HG02840 (cell line): ENCODE results near the gene FCMR.
"Not testable (repeated sequence)": the region's sequence is repeated elsewhere in the genome, so short reads cannot be mapped to it uniquely, and the experiment has no call there.

Experiments used
- ATAC-seq: cut with Tn5 transposase; IDR thresholded peaks from one replicate; pipeline ENCODE4 v1.9.1; 2021; ENCODE audit warnings: mild to moderate bottlenecking, moderate library complexity, moderate number of reproducible peaks; ENCODE audit not compliant: unreplicated experiment, low FRiP score

Gene FCMR

GRCh38 chr1:206882555-206882954 lies 39.2 kb downstream of the FCMR start:
- ATAC-seq: no peak

- ATAC-seq: no peak
These were observed 41.4 kb downstream of the FCMR start for GRCh38 chr1:206880314-206880713.

DNA sequence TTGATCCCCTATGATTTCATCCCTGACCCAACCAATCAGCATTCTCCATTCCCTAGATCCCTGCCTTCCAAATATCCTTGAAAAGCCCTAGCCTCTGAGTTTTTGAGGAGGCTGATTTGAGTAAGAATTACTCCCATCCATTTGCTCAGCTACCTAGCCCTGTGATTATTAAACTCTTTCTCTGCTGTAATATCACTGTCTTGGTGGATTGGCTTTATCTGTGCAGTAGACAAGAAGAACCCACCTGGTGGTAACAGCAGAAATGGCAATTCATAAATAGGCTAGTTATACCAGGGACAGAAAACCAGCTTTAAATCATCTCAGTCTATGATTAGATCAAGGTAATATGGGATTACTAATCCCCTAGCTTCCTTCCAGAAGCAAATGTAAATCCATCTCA lies 43.3 kb downstream of the FCMR start:
- no peak for ATAC-seq

DNA sequence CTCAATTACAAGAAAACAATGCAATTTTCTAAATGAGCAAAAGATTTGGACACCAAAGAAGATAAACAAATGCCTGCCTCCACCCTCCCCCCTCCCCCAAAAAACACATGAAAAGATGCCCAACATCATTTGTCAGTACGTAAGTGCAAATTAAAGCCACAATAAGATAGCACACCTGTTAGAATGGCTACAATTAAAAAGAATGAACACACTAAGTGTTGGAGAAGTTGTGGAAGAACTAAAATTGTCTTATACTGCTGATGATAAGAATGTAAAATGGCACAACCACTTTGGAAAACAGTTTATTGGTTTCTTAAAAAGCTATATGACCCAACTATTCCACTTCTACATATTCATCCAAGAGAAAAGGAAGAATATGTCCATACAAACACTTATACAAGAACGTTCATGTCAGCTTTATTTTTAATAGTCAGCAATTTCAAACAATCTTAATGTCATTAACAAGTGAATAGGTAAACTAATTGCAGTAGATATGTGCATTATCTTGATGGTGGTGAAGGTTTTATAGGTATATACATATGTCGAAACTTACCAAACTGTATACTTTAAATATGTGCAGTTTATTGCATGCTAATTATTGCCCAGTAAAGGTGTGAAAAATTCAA lies 45.9 kb downstream of the FCMR start:
- no peak for ATAC-seq

- ATAC-seq: no peak
These were observed 48.0 kb downstream of the FCMR start for GRCh38 chr1:206873603-206874188.

DNA sequence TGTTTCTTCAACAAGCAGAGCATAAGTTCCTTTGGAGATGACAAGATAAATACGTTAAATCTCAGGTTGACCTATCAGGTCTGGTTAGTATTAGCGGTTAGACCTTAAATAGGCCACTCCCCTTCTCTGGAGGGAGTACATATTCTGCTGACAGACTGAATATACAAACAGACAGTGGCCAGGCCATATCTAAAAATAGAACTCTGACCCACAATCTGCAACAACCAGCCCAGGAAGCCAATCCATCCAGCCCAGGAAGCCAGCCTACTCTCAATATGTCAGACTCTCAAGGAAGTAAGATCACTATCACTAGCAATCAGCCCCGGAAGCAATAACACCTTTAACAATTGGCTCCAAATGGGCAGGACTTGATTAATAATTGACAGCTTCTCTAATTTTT lies 49.6 kb downstream of the FCMR start:
- no peak for ATAC-seq

- no peak for ATAC-seq
These were observed 53.5 kb downstream of the FCMR start for GRCh38 chr1:206868264-206868663.

- no peak for ATAC-seq
These were observed 54.0 kb downstream of the FCMR start for GRCh38 chr1:206867716-206868115.

DNA sequence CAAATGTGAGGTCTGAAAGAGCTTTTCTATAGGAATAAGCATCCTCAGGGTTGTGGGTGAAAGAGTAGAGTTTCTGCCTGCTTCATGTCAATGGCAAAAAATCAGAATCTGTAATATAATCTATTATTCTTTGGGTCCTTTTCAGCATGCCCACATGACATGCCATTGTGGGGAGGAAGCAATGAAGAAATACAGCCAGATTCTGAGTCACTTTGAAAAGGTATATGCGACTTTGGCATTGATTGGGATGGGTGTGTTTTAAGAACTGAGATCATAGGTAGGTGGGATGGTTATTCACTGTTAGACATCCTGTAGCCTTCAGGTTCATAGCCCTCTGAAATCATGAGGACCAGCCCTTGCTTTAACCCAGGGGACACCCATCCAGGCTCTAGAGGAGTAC lies 54.5 kb downstream of the FCMR start:
- no peak for ATAC-seq

- ATAC-seq: no peak
These were observed 55.7 kb downstream of the FCMR start for GRCh38 chr1:206866062-206866461.

GRCh38 chr1:206864939-206865671 lies 56.6 kb downstream of the FCMR start, which contains the start of gene IL20:
TSS of gene IL20 (plus strand) at chr1:206865623. CDS start at chr1:206865853, 230 bp downstream.
- ATAC-seq: no peak

- ATAC-seq: no peak
These were observed 58.5 kb downstream of the FCMR start for GRCh38 chr1:206863266-206863665.

GRCh38 chr1:206860165-206860564 lies 61.6 kb downstream of the FCMR start:
- no peak for ATAC-seq

DNA sequence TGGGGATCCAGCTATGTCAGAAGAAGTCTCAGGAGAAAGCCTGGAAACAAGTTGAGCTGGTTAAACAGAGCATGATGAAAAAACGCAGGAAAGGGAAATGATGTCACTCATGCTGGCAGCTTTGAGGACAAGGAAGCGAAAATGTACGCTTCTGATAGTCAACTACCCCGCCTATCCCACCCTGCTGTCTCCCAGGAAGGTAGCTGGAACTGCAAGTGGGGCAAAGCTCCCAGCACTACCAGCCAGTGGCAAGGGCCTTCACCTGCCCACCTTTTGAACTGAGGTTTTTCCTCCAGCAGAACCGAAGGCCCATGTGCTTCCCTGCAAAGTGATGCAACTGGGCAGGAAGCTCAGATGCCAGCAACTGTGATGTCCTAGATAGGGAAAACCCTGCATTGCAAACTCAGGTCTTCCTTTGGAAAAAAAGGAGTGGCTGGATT lies 62.6 kb downstream of the FCMR start:
- ATAC-seq: no peak

GRCh38 chr1:206856674-206857464 lies 64.9 kb downstream of the FCMR start:
- ATAC-seq: no peak

DNA sequence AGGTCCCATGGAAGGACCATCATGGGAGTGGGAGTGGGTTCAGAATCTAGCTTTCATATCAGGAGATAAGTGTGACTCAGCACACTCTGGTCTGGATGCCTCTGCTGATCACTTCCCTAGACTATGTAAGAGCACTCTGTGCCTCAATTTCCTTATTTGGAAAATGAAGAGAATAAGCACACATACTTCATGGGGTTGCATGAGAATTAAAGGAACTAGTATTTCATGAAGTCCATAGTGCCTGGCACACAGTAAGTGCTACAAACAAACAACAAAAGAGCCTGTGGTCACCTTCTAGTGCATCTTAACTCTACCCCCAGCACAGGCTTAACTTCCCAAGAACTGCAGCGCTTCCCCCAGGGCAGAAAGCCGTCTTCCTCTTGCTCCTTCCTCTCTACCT lies 65.9 kb downstream of the FCMR start:
- ATAC-seq: no peak

- ATAC-seq: no peak
These were observed 67.2 kb downstream of the FCMR start for GRCh38 chr1:206854401-206855129.

DNA sequence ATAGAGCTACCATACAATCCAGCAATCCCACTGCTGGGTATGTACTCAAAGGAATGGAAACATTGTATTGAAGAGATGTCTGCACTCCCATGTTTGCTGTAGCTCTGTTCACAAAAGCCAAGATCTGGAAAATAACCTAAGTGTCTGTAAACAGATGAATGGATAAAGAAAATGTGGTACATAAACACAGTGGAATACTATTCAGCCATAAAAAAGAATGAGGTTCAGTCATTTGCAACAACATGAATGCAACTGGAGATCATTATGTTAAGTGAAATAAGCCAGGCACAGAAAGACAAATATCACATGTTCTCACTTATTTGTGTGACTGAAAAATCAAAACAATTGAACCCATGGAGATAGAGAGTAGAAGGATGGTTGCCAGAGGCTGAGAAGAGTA lies 68.0 kb downstream of the FCMR start:
- not testable (repeated sequence) for ATAC-seq
